ENCODE data around the gene RAB6A.

- TF ChIP-seq CTCF (IDR thresholded peaks at IDR 0.05) (no peak), POLR2A (IDR thresholded peaks at IDR 0.05) (no peak)
Observed at GRCh38 chr11:73633999-73634398, 126.9 kb downstream of the RAB6A start.
